T follicular helper cell (primary cell): ENCODE results near the gene TMEM63A.
"Not testable (repeated sequence)": the region's sequence is repeated elsewhere in the genome, so short reads cannot be mapped to it uniquely, and the experiment has no call there.

ENCODE experiments used
- DNase-seq: peaks from one replicate; pipeline ENCODE4 v3.0.0-alpha.2; 2020; ENCODE audit warnings: low read depth

The TMEM63A gene

DNA sequence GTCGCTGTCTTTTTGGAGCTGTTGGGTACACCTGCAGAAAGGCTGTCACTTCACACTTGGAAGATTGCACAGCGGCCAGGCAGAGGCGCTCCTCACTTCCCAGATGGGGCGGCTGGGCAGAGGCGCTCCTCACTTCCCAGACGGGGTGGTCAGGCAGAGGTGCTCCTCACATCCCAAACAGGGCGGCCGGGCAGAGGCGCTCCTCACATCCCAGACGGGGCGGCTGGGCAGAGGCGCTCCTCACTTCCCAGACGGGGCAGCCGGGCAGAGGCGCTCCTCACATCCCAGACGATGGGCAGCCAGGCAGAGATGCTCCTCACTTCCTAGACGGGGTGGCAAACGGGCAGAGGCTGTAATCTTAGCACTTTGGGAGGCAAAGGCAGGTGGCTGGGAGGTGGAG lies 86.1 kb downstream of the TMEM63A start:
- DNase-seq: not testable (repeated sequence)
